ENCODE measurements around the gene CAMK2A.

Gene CAMK2A

GRCh38 chr5:150227036-150227435, 62.5 kb downstream of the CAMK2A start:
- DNase-seq (ENCODE audit: insufficient read length, low spot score) (no peak), FAIRE-seq (no peak)
- TF ChIP-seq POLR2A (IDR thresholded peaks at IDR 0.05; ENCODE audit: low read depth, low read length), result no peak

GRCh38 chr5:150224483-150225027, 65.0 kb downstream of the CAMK2A start:
- no peak for TF ChIP-seq POLR2A (IDR thresholded peaks at IDR 0.05; ENCODE audit: low read depth, low read length)
- FAIRE-seq, result no peak
- no peak for DNase-seq (ENCODE audit: insufficient read length, low spot score)

- DNase-seq (ENCODE audit: insufficient read length, low spot score), result no peak
- no peak for FAIRE-seq
- no peak for TF ChIP-seq POLR2A (IDR thresholded peaks at IDR 0.05; ENCODE audit: low read depth, low read length)
These were observed 66.1 kb downstream of the CAMK2A start for GRCh38 chr5:150223474-150223873.

GRCh38 chr5:150222906-150223305, 66.7 kb downstream of the CAMK2A start:
- TF ChIP-seq POLR2A (IDR thresholded peaks at IDR 0.05; ENCODE audit: low read depth, low read length), result no peak
- FAIRE-seq, result no peak
- no peak for DNase-seq (ENCODE audit: insufficient read length, low spot score)

GRCh38 chr5:150221471-150221870, 68.1 kb downstream of the CAMK2A start:
- no peak for TF ChIP-seq POLR2A (IDR thresholded peaks at IDR 0.05; ENCODE audit: low read depth, low read length)
- no peak for FAIRE-seq
- no peak for DNase-seq (ENCODE audit: insufficient read length, low spot score)

- DNase-seq (ENCODE audit: insufficient read length, low spot score), result no peak
- FAIRE-seq, result no peak
- no peak for TF ChIP-seq POLR2A (IDR thresholded peaks at IDR 0.05; ENCODE audit: low read depth, low read length)
These were observed 69.7 kb downstream of the CAMK2A start for GRCh38 chr5:150219861-150220260.

GRCh38 chr5:150219142-150219541, 70.4 kb downstream of the CAMK2A start:
- no peak for TF ChIP-seq POLR2A (IDR thresholded peaks at IDR 0.05; ENCODE audit: low read depth, low read length)
- FAIRE-seq, result no peak
- DNase-seq (ENCODE audit: insufficient read length, low spot score), result no peak

GRCh38 chr5:150218693-150219035, 70.9 kb downstream of the CAMK2A start:
- DNase-seq (ENCODE audit: insufficient read length, low spot score) (no peak), FAIRE-seq (no peak)
- TF ChIP-seq POLR2A (IDR thresholded peaks at IDR 0.05; ENCODE audit: low read depth, low read length), result no peak

- TF ChIP-seq POLR2A (IDR thresholded peaks at IDR 0.05; ENCODE audit: low read depth, low read length), result no peak
- DNase-seq (ENCODE audit: insufficient read length, low spot score), result peak; percentile 73
- FAIRE-seq, result peak; percentile 74
These were observed 71.5 kb downstream of the CAMK2A start for GRCh38 chr5:150217873-150218692.

GRCh38 chr5:150217038-150217437, 72.5 kb downstream of the CAMK2A start:
- FAIRE-seq, result no peak
- no peak for DNase-seq (ENCODE audit: insufficient read length, low spot score)
- no peak for TF ChIP-seq POLR2A (IDR thresholded peaks at IDR 0.05; ENCODE audit: low read depth, low read length)

- no peak for FAIRE-seq
- TF ChIP-seq POLR2A (IDR thresholded peaks at IDR 0.05; ENCODE audit: low read depth, low read length), result no peak
- DNase-seq (ENCODE audit: insufficient read length, low spot score), result no peak
These were observed 73.3 kb downstream of the CAMK2A start for GRCh38 chr5:150215979-150216944.

GRCh38 chr5:150214289-150214688, 75.3 kb downstream of the CAMK2A start:
- TF ChIP-seq POLR2A (IDR thresholded peaks at IDR 0.05; ENCODE audit: low read depth, low read length), result no peak
- DNase-seq (ENCODE audit: insufficient read length, low spot score) (no peak), FAIRE-seq (no peak)

- no peak for DNase-seq (ENCODE audit: insufficient read length, low spot score)
- TF ChIP-seq POLR2A (IDR thresholded peaks at IDR 0.05; ENCODE audit: low read depth, low read length), result no peak
- no peak for FAIRE-seq
These were observed 76.0 kb downstream of the CAMK2A start for GRCh38 chr5:150213530-150213929.
